NCI-H82 treated with DMSO at 0.1 percent for 48 hours (cell line): ENCODE results near the gene PPP2R3B.
"Not testable (repeated sequence)": the region's sequence is repeated elsewhere in the genome, so short reads cannot be mapped to it uniquely, and the experiment has no call there.

Source experiments
- DNase-seq: peaks from one replicate; lab custom pipeline; 2025; ENCODE audit not compliant: unreplicated experiment; lab: John Stamatoyannopoulos, UW

Gene PPP2R3B

DNA sequence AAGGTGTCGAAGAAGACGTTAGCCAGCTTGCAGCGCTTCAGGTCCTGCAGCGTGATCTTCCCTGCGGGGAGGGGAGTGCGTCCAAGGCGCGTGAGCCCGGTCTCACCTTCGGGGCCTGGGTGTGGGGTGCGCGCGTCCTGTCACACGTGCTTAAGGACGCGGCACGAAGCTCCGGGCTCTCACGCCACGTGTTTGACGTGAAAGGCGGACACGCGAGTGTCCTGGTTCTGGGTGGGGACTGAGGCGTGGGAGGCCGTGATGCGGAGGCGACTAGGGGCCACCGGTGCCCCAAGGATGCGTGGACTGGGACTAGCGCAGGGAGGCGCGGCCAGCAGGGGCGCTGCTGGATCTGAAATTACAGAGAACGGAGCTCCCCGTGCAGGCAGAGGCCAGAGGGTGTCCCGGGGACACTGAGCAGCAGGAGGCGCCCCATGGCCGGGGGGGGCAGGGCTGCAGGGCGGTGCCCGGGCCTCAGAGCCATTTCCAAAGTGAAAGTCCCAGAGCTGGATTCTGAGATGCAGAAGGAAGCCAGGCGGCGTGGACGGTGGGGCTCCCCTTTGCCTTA, 47.8 kb downstream of the PPP2R3B start:
- DNase-seq = no peak

DNA sequence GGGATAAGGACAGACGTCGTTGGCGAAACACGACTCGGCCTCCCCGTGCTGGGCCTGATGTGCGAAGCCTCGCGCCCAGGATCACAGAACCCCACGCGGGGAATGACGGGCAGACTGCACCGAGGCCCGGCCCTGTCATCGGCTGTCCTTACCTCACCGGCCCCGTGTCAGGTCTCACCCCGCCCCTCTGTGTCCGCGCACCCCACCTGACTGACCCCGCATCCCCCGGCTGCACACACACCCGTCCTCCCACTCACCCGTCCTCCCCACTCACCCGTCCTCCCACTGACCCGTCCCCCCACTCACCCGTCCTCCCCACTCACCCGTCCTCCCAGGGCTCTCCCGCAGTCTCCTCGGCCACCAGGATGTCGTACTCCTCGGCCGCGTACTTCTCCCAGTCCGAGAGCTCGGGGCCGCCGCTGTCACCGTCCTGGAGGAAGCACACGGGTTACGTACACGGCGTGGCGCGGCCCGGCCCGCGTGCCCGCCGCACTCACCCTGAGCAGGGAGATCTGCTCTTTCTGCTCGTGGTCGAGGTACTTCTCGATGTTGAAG, 48.3 kb downstream of the PPP2R3B start:
- DNase-seq = no peak

DNA sequence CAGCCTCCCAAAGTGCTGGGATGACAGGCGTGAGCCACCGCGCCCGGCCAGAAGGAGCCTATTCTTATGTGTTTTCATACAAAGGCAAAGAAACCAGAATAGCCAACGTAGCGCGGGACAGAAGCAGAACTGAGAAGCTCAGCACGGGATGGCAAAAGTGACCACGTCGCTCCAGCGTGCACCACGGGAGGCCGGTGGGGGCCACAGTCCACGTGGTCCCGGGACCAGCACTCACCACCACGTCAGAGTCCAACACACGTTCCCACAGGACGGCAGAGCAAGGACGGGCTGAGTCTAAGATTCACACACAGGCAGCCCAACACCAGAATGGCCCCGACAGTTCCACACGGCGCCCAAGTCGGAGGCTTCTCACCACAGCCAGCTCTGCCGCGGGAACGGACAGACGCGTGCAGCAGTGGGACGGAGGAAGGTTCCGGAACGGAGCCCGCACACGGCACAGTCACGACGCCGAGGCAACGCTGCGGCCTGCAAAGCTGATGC, 49.3 kb downstream of the PPP2R3B start:
- DNase-seq = no peak

DNA sequence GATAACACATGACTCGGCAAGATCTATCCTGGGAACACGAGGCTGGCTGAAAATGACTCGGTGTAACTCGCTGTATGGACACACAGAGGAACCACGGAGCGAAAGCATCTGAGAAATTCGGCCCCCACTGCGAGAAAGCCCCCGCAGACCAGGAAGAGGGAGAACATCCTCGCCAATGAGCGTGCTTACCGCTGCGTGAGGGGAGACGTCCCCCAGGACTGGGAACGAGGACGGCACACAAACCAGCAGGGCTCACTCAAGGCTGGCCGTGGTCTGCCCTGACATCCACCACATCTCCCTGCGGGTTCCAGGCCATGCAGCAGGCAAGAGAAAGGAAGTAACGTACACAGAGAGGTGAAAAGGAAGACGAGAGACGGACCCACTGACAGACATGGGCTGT, 50.5 kb downstream of the PPP2R3B start:
- DNase-seq = no peak

DNA sequence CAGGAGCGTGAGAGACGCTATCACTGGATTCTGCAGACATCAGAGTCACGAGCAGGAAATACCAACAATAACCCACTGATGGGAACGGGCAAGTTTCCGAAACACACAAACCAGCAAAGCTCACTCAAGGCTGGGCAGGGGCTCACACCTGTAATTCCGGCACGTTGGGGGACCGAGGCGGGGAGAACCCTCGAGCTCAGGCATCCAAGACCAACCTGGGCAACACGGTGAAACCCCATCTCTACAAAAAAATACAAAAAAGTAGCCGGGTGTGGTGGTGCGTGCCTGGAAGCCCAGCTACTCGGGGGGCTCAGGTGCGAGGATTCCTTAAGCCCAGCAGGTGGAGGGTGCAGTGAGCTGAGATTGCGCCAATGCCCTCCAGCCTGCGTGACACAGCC, 51.0 kb downstream of the PPP2R3B start:
- no peak for DNase-seq

DNA sequence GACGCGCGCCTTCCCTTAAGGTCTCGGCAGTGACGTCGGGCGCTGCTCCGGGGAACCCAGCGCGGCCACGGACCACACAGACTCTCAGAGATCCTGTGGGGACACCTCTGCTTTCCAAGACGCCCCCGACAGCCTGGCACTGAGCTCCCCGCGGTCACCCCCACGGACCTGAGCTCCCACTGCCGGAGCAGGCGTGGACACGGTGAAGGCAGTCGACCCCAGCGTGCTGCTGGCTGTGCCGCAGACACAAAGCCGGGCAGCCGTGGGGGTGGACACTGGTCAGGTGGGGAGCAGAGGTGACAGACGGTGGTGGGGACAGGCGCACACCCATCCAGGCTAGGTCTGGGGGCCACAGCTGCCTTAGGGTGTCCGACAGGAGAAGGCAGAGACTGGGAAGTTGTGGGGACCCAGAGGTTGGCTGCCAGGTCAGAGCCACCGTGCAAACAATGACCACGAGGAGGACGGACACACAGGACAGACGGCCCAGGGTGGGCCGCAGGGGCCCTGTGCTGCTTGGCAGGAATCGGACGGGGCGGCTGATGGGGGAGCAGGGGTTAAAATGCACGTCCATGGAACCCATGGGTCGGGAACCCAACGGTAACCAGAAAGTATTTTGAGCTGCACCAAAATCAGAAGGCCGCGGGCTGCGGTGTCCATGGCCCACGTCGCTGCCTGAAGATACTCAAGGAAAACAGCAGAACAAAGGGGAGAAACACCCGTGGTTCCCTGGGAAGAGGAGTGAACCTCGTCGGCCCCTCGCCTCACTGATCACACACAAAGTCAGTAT, 51.5 kb downstream of the PPP2R3B start:
- no peak for DNase-seq

DNA sequence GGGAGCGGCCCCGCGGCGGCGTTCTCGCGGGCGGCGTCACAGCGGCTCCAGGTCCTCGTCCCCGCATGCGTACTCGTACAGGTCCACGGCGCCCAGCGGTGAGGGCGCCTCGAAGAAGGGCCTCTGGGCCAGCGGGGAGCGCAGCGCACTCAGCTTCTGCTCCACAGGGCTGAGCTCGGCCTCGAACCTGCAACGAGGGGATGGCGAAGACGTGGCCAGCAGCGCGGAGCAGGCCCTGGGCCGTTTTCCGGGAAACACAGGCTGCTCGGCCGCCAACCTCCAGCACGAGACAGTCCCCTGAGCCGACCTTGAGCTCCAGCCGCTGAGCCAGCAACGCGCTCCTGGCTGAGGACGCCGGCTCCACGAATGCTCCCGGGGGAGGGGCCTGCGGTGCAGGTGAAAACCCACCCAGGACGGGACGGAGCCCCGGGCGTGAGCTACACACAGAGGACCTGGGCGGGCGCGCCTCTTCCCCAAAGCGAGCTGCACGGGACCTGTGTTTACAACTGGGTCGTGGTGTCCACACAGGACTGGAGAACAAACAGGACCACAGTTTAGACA, 52.3 kb downstream of the PPP2R3B start:
- DNase-seq = no peak

DNA sequence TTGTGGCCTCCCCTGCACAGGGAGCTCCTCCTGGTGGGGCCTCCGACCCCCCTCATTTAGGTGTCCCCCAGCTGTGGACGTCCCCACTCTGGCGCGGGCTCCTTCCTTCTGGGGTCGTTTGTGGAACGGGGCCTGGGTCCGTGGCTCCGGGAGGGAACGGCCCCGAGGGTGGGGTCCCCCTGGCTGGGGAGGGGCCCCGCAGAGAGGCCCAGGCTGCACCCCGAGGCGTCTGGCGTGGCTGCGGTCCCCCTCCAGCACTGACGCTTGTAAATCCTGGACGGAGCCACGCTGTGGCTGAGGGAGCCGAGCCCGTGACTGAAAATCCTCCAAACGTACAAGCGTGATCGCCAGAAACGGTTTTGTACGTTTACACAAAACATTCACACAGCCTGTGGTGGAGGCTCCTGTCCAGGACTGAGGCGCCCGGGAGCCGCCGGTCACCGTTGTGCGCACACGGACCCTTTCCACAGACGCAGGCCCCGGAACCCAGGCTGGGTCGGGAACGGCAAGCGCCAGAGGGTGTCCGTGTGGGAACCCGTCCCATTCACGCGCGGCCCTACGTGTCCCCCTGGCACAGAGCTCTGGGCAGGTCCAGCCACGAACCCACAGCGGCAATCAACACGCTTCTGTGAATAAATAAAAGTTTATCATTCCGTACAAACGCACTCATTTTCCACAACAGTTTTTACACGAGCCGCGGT, 52.9 kb downstream of the PPP2R3B start:
- no peak for DNase-seq

DNA sequence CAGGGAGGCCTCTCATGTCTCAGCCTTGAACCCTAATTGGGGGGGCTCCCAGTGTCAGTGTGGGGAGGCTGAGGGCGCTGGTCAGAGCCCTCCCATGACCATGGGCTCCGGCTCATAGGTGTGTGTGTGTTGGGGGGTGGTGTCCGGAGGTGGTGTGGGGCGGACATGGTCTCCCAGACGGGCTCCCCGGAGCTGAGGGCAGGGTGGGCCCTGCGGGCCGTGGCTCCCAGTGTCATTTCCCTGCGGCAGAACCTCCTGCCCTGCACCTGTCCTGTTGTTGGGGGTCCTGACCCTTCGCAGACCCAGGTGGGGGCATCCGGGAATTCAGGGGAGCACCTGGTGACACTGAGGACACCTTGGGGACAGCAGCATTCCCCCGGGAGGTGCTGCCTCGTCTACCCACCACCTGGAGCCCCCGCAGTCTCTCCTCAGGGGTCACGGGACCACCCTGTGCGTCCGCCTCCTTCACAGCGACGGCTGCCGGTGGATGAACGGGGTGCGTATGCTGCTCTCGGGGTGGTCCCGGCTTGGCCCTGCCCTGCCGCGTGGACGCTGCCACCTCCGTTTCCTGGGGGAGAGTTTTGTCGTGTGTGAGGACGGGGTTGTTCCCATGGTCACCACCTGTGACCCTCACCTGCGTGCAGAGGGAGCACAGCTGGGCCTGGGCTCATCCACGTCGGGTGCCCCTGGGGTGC, 53.6 kb downstream of the PPP2R3B start:
- no peak for DNase-seq

DNA sequence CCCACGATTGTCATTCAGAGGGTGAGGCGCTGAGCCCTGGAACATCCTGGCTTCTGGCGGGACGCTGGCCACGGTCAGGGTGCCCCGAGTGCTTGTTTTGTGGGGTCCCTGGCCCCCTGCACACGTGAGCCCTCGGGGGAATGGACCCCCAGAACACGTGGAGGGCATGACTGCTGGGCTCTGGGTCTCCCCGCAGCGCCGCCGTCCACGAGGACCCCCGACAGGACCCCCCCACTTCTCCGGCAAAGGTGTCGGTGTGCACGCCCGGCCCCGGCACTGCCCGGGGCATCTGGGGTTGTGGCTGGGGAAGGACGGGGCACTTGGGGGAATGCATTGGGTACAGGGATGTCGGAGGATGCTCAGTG, 54.2 kb downstream of the PPP2R3B start:
- no peak for DNase-seq

DNA sequence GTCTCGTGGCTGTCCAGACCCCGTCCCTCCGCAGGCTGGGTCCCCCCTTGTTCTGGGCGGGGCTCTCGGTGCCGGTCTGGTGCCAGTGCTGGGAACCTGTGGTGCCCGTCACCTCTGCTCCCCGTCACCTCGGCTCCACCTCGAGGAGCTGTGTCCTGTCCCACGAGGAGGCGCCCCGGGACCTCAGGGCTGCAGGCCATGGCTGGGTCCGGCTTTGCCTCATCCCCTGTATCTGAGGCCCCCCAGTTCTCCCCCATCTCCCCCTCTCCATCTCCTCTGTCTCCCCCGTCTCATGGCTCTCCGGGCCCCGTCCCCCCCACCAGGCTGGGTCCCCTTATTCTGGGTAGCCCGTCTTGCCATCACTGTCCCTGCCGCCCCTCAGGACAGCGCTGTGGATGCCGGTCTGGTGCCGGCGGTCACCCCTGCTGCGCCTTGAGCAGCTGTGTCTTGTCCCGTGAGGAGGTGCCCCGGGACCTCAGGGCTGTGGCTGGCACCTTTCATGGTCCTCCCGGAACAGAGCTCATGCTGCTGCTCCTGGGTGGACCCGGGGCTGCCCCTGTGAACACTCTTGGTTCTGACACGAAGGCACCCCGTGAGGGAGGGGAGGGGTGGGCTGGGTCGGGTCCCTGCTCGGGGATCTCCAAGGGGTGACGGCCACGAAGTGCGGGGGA, 54.7 kb downstream of the PPP2R3B start:
- DNase-seq = no peak

DNA sequence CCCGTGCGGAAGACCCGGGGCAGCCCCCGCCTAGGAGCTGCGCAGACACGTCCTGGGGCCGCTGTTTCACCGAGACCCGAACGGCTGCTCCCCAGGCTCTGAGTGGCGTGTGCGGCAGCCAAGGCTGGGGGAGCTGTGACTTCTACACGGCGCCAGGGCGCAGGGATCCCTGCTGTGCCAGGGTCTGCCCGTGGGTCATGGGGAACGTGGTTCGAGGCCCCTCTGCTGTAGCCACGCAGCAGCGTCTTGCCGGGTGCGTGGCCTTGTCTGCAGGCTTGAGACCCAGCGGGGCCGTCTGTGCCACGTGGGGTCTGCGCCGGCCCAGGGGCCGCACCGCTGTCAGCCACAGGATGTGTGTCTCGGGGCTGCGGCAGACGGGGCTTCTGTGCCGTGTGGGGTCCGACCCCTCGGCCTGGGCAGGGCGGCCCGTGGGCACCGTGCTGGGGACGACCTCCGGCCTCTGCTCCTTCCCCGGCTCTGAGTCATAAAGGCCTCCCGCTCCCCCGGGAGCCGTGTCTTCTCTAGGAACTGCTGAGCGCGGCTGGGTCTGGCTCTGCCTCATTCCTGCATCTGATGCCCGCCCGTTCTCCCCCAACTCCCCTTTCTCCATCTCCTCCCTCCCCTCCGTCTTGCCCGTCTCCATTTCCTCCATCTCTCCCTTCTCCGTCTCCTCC, 55.4 kb downstream of the PPP2R3B start:
- DNase-seq = no peak

DNA sequence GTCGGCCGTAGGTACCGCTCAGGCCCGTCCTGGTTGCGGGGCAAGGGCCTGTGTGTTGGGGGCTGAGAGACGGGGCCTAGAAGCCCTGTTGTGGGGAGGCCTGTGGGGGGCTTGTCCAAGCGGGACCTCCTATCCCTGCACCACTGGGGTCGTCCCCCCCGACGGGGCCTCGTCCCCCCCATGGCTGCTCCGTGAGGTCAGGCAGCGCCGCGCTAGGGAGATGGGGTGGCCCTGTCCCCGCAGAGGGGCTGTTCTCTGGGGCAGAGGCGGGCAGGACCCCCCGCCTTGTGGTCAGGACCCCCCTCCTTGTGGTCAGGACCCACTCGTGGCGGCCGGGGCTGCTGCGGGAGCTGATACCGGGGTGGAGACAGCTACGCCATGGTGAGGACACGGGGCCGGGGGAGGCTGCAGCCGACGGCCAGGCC, 56.0 kb downstream of the PPP2R3B start:
- no peak for DNase-seq

DNA sequence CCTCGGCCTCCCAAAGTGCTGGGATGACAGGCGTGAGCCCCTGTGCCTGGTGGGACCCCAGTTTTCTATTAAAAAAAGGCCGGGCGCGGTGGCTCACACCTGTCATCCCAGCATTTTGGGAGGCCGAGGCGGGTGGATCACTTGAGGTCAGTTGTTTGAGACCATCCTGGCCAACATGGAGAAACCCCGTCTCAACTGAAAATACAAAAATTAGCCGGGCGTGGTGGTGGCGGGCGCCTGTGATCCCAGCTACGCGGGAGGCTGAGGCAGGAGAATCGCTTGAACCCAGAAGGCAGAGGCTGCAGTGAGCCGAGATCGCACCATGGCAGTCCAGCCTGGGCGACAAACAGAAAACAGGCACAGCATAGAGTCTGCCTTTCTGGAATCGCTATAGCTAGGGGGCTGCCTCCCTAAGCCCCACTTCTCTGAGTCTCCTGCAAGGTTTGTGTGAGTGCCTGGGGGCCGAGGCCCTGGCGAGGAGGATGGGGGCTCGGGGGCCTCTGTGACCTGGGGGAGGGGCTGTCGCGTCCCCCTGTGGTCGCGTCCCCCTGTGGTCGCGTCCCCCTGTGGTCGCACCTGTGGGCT, 56.5 kb downstream of the PPP2R3B start:
- DNase-seq = not testable (repeated sequence)

DNA sequence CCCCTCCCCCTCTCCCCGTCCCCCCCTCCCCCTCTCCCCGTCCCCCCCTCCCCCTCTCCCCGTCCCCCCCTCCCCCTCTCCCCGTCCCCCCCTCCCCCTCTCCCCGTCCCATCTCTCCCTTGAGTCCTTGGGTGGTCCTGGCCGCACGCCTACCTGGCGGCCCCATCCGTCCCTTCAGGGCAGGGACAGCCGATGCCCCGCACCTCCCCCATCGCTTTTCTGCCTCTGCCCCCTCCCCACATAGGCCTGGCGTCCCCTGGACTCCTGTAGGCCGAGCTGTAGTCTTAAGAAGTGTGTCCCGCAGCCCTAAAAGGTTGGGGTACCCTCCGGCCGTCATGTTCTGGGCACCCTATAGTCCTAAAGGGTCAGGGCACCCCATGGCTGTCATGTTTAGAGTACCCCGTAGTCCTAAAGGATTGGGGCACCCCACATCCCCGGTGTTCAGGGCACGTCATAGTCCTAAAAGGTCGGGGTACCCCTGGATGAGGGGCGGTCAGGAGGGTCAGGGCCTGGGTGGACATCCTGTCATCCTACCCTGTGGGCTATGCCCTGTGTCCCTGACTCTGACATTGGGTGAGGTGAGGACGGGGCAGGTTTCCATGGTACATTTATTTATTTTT, 57.3 kb downstream of the PPP2R3B start:
- no peak for DNase-seq

DNA sequence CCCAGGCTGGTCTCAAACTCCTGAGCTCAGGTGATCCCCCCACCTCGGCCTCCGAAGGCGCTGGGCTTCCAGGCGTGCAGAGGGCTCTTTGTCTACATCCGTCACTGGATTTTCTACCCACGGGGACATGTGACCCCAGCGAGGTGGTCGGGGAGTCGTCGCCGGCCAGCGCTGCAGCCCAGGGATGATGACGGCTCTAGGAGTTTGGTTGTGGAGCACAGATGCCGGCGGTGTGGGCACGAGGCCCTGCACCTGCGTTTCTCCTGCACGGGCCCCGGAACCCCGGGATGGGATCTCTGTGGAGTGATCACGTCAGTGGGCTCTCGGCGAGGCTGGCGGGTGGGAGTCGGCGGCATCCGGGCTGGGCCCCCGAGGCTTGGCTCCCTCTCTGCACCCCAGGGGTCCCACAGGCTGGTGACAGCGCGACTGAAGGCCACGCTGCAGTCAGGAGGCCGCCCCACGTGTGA, 59.0 kb downstream of the PPP2R3B start:
- no peak for DNase-seq

DNA sequence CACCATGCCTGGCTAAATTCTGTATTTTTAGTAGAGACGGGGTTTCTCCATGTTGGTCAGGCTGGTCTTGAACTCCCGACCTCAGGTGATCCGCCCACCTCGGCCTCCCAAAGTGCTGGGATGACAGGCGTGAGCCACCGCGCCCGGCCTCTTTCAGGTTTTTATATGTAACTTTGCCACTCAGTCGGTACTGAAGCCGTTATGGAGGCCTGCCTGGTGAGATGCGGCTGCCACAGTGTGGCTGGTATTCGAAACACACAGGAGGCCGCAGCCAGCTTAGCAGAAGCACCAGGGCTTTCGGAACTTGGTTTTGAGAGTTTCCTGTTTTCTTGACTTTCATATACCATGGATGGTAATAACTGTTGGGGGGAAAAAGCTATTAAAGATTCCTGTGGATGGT, 62.0 kb downstream of the PPP2R3B start:
- DNase-seq = not testable (repeated sequence)

DNA sequence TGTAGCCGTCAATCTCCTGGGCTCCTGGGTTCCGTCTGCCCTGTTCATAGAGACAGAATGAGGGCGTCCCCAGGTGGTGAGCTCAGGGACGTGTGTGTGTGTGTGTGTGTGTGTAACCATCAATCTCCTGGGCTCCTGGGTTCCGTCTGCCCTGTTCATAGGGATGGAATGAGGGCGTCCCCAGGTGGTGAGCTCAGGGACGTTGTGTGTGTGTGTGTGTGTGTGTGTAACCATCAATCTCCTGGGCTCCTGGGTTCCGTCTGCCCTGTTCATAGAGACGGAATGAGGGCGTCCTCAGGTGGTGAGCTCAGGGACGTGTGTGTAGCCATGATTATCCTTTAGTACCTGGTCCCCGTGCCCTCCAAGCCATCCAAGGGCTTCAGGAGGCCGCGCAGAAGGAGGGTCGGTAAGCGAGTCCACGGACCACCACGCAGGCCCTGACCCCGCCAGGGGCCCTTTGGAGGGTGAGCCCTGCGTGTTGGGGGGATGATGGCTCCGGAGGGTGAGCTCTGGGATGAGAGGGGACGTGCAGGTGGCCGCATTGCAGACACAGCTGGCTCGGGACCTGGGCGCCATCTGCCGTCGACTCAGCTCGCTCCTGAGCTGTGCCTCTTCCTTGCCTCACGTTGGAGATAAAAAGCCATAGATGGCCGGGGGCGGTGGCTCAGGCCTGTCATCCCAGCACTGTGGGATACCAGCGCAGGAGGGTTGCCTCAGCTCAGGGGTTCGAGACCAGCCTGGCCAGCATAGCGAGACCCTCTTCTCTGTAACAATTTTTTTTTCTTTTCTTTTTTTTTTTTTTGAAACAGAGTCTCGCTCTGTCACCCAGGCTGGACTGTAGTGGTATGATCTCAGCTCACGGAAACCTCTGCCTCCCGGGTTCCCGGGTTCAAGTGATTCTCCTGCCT, 62.7 kb downstream of the PPP2R3B start:
- DNase-seq = no peak
